NCI-H345 (cell line): ENCODE data around the gene ZNF385C.

ENCODE experiments used
- DNase-seq: peaks from one replicate; lab custom pipeline; 2025; lab: John Stamatoyannopoulos, UW

Gene ZNF385C

DNA sequence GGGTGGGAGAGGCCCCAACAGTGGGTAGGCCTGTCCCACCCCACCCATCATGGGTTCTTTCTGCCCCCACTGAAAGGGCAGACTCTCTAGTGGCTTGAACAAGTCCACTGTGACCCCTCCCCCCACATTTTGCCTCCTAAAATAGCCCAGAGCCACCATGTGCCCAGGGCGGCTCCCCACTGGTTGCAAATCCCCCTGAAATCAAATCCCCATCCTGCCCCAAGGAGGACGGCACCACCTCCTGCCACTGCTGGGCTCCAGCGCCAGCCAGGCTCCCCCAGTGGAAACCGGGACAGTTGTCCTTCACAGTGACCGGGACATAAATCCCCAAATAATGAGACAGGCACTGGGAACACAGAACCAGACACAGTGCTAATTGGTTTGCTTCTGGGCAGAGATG lies 20.5 kb downstream of the ZNF385C start:
- DNase-seq = no peak

DNA sequence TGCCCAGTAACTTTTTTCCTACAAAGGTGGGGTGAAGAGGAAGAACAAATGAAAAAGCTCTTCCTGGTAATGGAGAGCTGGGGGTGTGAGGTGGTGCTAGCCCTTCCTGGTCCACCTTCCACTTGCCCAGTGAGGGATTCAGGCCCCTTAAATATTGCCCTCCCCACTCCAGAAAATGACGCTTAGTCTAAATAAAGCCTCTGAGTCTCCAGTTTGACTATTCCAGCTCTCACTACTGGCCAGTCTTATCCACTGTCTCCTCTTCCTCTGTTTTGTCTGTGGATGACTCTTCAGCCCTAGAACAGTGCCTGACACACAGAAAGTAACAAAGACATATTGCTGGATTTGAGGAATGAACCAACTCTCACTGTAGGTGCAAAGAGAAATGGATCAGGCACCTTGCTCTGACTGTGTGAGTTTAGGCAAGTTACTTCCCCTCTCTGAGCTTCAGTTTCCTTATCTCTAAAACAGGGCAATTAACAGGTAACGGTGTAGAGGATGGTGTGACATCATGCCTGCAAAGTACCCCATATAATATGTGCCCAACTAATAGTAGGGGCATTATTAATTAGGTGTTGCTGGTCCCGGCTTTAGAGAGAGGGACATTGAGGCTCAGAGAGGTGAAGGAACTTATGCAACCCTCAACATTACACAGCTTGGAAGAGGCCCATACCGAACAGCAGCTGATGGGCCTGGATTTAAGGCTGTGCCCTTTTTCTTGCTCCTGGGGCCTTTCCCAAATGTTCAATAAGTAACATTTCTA lies 21.3 kb downstream of the ZNF385C start:
- DNase-seq = no peak

DNA sequence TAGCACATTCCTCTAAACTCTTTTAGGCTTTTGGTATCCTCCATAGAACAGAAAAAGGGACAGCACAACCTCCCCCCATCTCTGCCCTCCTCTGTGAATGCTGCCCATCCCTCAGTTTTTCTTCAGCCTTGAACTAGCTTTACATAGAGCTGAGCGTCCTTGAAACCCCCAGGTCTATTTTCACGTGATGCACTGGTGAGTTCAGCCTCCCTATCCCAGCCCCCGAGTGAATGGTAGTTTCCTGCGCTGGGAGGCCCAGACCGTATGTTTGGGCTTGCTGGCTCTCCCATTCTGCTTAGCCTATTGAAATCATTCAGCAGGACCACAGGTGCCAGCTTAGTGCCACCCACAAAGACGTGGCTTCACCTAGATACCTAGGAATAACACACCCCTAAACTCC lies 22.5 kb downstream of the ZNF385C start:
- no peak for DNase-seq

DNA sequence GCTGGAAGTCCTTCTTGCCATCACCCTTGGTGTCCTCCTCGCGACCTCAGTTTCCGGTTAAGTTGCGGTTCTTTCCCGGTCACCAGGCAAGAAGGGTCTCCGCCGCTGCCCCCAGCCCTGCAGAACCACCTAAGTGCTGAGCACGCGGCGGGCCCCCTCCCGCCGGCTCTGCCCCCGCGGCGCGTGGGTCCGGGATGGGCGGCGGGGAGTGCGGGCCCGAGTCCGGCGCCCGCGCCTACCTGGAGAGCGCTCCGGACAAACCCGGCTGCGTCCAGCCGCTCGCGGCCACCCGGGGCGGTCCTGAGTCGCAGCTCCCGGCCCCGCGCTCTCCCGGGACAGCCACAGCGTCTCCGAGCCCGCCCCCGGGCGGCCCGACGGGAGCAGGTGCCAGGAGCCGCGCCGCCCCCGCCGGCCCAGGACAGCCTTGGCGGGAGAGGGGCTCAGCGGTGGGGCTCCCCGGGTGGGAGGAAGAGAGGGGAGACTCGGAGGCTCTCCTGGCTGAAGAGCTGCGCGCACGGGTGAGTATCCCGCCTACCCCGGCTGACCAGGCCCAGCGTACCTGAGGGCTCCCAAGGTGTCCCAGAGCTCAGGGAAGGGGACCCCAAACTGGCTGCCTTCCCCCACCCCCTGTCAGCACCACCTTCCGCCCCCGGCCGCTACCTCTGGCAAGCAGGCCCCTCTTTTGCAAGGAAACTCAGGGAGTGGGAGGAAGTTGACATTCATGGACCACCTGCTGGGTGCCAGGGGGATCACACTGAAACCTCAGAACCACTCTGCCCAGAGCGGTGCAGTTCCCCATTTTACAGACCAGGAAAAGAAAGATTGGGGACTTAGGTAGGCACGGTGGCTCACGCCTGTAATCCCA lies 25.7 kb downstream of the ZNF385C start:
- no peak for DNase-seq

DNA sequence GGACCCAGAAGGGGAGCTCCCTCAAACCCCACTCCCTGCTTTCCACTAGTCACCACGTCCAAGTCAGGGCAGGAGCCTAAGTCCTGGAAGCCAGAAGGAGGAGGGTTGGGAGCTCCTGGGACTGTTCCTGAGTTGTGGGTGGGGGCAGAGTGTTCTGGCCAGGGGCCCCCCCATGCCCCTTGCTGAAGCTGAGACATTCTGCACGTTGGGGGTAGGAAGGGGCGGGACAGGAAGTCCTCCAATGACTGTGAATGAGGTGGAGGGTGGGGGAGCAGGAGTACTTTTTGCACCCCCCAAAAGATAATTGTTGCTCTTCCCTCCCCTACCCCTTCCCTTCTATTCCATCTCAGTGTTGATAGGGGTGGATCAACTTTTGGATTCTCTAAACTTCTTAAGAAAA lies 26.5 kb downstream of the ZNF385C start:
- no peak for DNase-seq

DNA sequence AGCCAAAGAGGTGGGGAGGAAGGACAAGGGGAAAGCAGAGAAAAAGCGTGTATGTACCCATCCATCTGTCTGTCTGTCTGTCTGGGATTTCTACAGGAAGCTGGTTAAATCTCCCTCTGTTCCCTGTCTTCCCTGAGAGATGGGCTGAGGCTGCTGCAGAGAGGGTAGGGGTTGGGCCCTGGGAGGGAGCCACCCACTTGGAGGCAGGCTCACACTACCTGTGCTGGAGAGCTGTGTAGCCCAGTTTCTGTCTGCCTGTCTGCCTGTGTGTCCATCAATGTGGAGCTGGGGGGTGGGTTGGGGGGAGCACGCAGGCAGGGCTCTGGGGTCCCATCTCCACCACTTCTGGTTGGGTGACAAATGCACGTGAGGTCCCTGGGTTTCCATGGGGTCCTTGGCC lies 29.3 kb downstream of the ZNF385C start:
- DNase-seq = no peak

DNA sequence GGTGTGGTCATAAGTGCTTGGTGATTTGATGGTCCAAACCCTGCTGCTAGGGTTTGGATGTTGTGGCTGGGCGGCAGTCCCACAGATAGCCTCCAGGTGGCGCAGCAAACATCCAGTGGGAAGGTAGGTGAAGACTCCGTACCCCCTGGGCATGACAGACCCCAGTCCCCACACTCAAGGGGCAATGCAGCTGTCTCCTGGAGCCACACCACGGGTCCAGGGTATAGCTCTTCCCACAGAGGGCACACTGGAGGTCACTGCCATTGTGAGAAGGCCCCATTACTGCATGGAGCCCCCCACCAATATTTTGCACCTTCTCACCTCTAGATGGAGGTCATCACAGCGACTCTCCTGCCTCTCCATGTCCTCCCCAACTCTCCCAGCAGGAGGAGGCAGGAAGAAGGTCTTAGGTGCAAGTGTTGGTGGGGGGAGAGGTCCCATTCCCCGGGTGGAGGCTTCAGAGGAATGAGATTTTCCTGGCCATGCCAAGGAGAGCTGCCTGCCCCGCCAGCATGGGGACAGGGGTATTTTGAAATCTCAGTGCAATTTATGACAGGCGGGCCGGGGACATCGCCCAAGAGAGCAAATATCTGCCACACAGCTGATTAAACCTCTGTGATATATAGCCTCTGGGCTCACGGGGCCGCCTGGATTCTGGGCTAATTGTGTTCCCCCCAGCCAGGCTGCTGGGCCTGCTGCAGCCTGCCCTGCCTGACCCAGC lies 30.7 kb downstream of the ZNF385C start:
- DNase-seq = peak; percentile 36

DNA sequence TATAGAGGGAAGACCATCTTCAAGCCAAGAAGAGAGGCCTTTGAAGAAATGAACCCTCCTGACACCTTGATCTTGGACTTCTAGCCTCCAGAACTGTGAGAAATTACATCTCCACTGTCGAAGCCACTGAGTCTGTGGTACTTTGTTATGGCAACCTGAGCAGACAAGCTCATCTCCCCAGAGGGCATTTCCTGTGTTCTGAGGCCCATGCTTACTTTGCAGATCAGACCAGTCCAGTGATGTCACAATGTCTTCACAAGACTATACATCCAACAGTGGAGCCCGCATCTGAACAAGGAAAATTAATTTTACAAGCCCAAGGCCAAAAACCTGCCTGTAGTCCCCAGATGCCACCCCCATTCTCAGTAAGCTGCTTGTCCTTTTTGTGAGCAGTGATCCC lies 33.1 kb downstream of the ZNF385C start:
- no peak for DNase-seq

DNA sequence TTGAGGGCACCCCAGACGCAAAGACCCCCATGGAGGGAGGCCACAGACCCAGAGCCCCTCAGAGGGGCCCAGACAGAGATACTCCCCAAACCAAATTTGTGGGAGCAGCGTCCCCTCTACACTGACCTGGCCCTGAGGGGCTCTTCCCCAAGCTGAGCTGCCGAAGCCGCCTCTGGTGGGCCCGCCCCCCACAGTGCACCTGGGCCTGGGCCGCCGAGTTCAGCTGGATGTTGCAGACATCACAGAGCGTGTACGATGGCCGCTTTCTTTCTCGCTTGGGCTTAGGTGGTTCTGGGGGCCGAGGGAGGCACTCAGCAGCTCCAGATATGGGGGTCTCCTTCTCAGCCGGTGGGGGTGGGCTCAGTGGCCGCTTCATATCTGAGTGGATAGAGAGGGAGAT lies 35.6 kb downstream of the ZNF385C start:
- no peak for DNase-seq

DNA sequence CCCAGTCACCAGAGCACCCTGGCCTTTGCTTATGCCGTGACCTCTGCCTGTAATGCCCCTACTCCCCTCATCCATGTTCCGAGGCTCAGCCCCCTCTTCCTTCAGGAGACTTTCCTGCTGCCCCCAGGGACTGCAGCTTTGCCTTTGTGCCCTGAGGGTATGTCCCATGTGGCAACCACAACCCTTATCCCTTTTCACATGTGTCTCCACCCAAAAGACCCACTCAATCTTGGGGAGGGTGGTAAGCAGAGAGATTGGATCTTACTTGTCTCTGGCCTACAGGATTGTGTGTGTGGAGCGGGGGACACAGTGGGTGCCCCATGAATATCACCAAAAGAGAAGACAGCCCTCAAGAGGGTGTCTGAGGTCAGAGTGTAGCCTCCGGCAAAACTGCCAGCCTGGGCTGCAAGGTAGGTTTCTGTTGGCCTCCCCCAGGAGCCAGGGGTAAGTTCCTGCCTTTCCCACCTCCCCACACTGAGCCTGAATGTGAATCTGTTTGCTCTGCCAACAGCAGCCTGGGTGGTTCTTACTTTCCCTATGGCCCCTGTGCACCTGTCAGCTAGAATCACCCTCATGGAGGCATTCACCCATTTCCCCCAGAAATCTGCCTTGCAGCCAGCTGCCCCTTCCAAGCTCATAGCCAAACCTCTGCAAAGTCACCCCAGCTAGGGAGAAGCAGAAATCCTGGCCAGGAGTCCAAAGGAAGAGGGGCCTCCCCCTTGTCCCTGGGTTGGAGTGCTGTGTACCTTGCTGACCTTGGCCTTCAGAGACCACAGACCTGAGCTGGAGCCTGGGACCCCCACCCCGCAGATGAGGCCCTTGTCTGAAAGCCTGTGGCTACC lies 36.4 kb downstream of the ZNF385C start:
- DNase-seq = no peak

DNA sequence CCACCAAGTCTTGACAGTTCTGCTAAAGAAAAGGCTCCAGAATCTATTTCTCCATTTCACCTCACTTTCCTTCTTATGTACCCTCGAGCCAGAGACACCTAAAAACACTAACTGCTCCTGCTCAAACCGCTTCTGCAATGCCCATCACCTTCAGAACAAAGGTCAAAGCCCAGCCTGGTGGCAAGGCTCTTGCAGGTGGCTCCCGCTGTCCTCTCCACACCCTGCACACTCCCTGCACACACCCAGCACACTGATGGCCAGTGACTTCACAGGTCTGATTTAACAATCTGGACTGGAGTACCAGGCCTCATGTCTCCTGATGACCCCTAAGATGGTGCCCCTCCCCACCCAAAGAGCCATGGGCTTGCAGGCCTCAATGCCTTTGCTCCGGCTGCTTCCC lies 38.0 kb downstream of the ZNF385C start:
- DNase-seq = no peak

DNA sequence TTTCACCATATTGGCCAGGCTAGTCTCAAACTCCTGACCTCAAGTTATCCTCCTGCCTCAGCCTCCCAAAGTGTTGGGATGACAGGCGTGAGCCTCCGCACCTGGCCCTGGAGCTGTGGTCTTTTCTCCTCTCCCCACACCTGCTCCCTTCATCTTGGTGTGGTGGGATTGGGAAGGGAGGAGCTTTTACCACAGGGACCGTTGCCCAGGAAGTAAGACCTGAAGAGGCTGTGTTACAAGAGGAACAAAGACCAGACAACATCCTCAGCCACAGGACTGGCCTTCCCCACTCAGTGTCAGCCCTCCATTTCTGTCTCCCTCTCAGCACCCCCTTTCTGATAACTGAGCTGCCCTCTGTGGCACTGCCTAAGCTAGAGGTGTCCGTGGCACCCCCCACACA lies 38.5 kb downstream of the ZNF385C start:
- no peak for DNase-seq

DNA sequence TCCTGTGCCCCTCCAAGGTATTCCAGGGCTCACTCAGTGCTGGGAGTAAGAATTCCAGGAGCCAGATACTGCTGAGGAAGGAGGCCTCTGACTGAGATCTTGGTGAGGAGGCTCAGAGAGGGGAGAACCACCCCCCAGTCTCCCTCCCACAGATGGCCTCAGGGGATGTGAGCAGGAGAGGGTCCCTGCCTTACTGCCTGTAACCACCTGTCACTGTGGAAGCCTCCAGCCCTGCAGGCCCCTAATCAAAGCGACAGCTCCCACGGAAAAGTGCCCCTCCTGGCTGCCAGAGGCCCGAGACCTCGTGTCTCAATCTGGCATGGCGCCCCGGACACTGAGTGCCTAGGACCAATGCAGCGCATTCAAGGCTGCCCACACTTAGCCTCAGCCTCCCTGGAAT lies 40.2 kb downstream of the ZNF385C start:
- no peak for DNase-seq

DNA sequence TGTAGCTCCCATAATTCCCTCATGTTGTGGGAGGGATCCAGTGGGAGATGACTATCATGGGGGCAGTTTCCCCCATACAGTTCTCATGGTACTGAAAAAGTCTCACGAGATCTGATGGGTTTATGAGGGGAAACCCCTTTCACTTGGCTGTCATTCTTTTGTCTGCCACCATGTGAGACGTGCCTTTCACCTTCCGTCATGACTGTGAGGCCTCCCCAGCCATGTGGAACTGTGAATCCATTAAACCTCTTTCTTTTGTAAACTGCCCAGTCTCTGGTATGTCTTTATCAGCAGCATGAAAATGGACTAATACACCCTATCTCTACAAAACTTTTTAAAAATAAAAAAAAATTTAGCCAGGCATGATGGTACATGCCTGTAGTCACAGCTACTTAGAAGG lies 41.6 kb downstream of the ZNF385C start:
- no peak for DNase-seq

DNA sequence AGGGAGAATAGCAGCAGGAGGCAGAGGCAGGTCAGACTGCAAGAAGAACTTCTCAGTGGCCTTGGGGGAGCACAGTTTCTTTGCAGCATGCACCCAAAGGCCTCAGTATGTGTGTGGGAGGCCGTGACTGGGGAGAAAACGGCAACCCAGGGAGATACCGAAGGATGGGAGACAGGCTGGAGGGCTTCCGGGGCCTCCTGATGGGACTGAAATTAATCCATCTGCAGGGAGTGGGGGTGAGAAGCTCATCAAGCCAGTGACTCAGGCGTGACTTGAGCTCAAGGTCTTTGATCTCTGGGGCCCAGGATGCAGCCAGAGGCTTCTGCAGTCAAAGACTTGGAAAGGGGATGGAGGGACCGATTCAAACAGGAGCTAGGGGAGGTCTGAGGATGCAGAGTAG lies 42.8 kb downstream of the ZNF385C start:
- DNase-seq = no peak

DNA sequence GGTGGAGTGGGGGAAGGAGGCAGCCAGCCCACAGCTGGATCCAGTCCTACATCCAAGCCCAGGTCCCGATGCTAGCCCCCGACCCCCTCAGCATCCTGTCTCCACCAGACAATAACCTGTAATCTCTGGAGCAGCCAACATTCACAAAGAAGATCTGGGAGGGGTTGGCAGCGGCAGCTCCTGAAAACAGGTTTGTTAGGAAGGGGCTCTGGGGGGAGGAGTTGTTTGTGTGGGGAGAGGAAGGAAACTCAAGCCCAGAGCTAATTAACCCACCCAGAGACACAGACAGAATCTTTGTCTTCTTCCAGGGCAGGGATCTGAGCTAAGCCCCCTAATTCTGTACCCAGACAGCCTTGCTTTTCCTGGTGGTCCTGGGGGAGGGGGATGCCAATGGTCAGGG lies 43.2 kb downstream of the ZNF385C start:
- no peak for DNase-seq

DNA sequence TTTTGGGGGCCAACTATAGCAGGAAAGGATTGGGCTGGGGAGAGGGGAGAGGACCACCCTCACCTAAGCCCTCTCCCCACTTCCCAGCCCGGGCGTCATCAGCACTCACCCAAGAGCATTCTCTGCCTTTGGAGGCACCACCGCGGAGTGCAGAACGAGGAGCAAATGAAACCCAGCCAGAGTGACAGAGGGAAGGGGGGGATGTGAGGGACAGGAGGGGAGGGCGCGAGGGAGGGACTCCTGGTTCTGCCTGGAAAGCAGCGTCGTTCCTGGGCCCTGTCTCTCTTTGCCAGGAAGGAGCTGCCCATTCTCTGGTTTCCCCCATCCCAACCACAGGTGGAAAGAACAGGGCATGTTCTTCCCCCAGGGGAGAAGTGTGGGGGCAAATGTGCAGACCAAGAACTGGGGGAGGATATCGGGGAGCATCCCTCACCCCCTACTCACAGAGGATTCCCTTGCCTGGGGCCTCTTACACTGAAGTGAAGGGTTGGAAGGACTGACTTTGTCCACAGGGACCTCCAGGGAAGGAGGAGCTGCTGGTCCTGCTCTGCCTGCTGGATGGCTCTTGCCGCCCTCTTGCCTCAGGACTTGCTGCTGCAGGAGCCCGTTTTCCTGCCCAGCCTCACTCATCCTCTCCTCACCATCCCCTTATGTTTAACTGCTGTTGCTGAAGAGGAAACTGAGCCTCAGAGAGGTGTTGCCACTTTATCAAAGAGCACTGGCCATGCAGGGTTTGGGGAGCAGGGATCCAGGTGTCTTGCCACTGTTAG lies 44.4 kb downstream of the ZNF385C start:
- DNase-seq = no peak

DNA sequence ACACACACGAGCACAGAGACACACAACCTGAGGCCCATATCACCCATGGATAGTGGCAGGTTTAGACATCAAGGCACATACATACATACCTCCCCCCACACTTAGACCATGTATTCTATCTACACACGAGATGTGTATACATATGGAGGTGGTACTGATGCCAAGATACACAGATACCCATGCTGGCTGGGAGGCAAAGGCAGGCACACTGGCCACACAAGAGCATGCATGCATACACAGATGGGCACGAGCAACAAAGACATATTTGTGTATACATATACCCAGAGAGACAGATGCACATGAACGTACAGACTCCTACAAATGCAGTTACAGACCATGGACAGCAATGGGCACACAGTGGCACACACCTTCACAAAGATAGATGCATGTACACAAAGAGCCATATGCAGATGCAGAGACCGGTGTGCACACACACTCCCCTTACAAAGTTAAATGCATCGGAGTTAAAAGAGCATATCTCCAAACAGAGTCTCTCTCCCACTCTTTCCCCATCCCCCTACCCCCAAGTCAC lies 45.9 kb downstream of the ZNF385C start:
- no peak for DNase-seq

DNA sequence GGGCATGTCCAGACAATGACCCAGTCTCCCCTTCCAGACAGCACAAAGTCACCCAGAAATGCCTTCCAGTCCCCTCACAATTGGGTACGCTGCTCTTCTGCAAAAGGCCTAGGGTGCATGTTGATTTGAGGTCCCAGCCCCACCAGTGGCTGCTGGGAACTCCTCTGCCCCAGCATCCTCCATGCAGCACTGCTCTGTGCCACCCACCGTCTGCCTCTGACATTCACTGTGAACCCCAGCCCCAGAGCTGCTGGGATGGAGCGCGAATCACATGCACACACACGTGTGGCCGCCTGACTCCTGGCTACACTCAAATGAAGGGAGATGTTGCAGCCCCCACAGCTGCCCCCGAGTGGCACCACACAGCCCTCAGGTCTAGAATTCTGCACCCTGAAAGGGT lies 46.6 kb downstream of the ZNF385C start:
- no peak for DNase-seq

DNA sequence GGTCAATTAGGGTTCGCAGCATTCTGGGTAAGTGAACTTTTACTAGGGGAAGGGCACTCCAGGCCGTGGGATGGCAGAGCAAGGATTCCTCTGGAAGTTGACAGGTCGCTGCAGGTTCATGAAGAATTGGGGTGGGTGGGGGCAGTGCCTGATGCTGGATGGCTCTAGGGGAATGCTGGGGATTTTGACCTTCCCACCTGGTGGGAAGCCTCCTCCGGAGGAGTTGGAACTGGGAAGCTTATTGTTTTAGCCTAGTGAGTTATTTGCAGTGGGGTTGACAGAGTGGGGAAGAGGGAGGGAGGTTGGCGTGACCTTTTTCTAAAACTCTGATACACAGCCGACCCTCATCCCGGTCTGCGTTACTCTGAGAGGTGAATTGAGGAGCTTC lies 47.3 kb downstream of the ZNF385C start:
- DNase-seq = no peak
